H1 (cell line): ENCODE data around the gene CIT.

Source experiments
- BRCA1 ChIP-seq: IDR thresholded peaks from 2 replicates; pipeline ENCODE4 v1.6.1; 2012; ENCODE audit warnings: low read depth, low read length, improper control_type of control experiment
- CEBPB ChIP-seq: IDR thresholded peaks from 2 replicates; pipeline ENCODE4 v1.6.1; 2012; ENCODE audit warnings: low read depth, low read length
- EP300 ChIP-seq, 2 experiments: IDR thresholded peaks; 1 replicate in 1 of 2; 2 replicates in 1 of 2; pipeline ENCODE4 v1.6.1; 2011 to 2012; ENCODE audit warnings: low read depth in 2 of 2, low read length in 2 of 2, mild to moderate bottlenecking in 2 of 2, borderline replicate concordance in 1 of 2, inconsistent platforms in 1 of 2, moderate library complexity in 1 of 2
- HDAC2 ChIP-seq, 2 experiments: fragments of 300-600 bp in 1 of 2; sonication (generic) in 1 of 2; IDR thresholded peaks; 2 replicates each; pipeline ENCODE4 v1.6.1; 2011 to 2012; ENCODE audit warnings: low read depth in 2 of 2, low read length in 2 of 2, mild to moderate bottlenecking in 2 of 2, moderate library complexity in 2 of 2, borderline replicate concordance in 1 of 2, inconsistent platforms in 1 of 2
- JUN ChIP-seq: IDR thresholded peaks from 2 replicates; pipeline ENCODE4 v1.6.1; 2011; ENCODE audit warnings: low read depth, mild to moderate bottlenecking, improper control_type of control experiment, low read length
- MAX ChIP-seq: IDR thresholded peaks from 2 replicates; pipeline ENCODE4 v1.6.1; 2012; ENCODE audit warnings: inconsistent platforms
- POLR2A ChIP-seq, 2 experiments: IDR thresholded peaks; 1 replicate in 1 of 2; 2 replicates in 1 of 2; pipeline ENCODE4 v1.6.1; 2011; ENCODE audit warnings: low read depth in 2 of 2, low read length in 2 of 2, mild to moderate bottlenecking in 2 of 2; ENCODE audit errors: control extremely low read depth in 1 of 2
- POLR2AphosphoS5 ChIP-seq: IDR thresholded peaks from 2 replicates; pipeline ENCODE4 v1.6.1; 2011; ENCODE audit warnings: low read depth, low read length
- TF ChIP-seq, protein P1 (sequence below): IDR thresholded peaks from 2 replicates; pipeline ENCODE4 v1.6.1; 2011; ENCODE audit warnings: low read length, improper control_type of control experiment
- TF ChIP-seq, protein P2 (sequence below), 3 experiments: IDR thresholded peaks; 1 replicate in 2 of 3; 2 replicates in 1 of 3; pipeline versions ENCODE4 v1.5.1 to v1.6.1; 2011; ENCODE audit warnings: low read length in 3 of 3, mild to moderate bottlenecking in 3 of 3, inconsistent platforms in 2 of 3, low read depth in 1 of 3, moderate library complexity in 1 of 3; ENCODE audit not compliant: insufficient read depth in 1 of 3; ENCODE audit errors: control extremely low read depth in 1 of 3
- TF ChIP-seq, protein P3 (sequence below): IDR thresholded peaks from 2 replicates; pipeline ENCODE4 v1.6.1; 2012; ENCODE audit warnings: inconsistent platforms

- TF ChIP-seq POLR2A (IDR thresholded peaks at IDR 0.05; ENCODE audit: control extremely low read depth in 1 of 2, low read depth in 2 of 2, low read length in 2 of 2) (no peak), MAX (no peak), POLR2AphosphoS5 (no peak), BRCA1 (no peak), CEBPB (no peak), HDAC2 (IDR thresholded peaks at IDR 0.05; ENCODE audit: borderline replicate concordance in 1 of 2, low read depth in 2 of 2, low read length in 2 of 2) (no peak), EP300 (IDR thresholded peaks at IDR 0.05; ENCODE audit: borderline replicate concordance in 1 of 2, low read depth in 2 of 2, low read length in 2 of 2) (no peak), JUN (no peak)
- TF ChIP-seq, protein P1, sequence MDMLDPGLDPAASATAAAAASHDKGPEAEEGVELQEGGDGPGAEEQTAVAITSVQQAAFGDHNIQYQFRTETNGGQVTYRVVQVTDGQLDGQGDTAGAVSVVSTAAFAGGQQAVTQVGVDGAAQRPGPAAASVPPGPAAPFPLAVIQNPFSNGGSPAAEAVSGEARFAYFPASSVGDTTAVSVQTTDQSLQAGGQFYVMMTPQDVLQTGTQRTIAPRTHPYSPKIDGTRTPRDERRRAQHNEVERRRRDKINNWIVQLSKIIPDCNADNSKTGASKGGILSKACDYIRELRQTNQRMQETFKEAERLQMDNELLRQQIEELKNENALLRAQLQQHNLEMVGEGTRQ = no peak
- TF ChIP-seq, protein P2, sequence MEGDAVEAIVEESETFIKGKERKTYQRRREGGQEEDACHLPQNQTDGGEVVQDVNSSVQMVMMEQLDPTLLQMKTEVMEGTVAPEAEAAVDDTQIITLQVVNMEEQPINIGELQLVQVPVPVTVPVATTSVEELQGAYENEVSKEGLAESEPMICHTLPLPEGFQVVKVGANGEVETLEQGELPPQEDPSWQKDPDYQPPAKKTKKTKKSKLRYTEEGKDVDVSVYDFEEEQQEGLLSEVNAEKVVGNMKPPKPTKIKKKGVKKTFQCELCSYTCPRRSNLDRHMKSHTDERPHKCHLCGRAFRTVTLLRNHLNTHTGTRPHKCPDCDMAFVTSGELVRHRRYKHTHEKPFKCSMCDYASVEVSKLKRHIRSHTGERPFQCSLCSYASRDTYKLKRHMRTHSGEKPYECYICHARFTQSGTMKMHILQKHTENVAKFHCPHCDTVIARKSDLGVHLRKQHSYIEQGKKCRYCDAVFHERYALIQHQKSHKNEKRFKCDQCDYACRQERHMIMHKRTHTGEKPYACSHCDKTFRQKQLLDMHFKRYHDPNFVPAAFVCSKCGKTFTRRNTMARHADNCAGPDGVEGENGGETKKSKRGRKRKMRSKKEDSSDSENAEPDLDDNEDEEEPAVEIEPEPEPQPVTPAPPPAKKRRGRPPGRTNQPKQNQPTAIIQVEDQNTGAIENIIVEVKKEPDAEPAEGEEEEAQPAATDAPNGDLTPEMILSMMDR (IDR thresholded peaks at IDR 0.05; ENCODE audit: control extremely low read depth in 1 of 3, insufficient read depth in 1 of 3, low read depth in 1 of 3, low read length in 3 of 3) = no peak
- TF ChIP-seq, protein P3, sequence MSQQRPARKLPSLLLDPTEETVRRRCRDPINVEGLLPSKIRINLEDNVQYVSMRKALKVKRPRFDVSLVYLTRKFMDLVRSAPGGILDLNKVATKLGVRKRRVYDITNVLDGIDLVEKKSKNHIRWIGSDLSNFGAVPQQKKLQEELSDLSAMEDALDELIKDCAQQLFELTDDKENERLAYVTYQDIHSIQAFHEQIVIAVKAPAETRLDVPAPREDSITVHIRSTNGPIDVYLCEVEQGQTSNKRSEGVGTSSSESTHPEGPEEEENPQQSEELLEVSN = no peak
These were observed 57.8 kb downstream of the CIT start for GRCh38 chr12:119819322-119819721.
